Lung (tissue), 12 donors: ENCODE data around the gene DACT1. TPM values are rescaled to one million over a fixed set of nuclear protein-coding genes. Genes with fewer than 3 reads are reported as not detected.

Experiments used
- ATAC-seq: fragments of 200-7000 bp; cut with Tn5 transposase; one replicate; pipeline ENCODE4 v1.9.1; 2020; ENCODE audit warnings: moderate number of reproducible peaks; ENCODE audit not compliant: insufficient read depth, low FRiP score
- DNase-seq, 3 donors: peaks; one replicate each; pipeline ENCODE4 v3.0.0-alpha.2; 2013 to 2017
- H3K27ac ChIP-seq, 2 donors: one replicate each; pipeline ENCODE4 v1.5.1; 2013; ENCODE audit warnings: mild to moderate bottlenecking in 2 of 2, moderate library complexity in 2 of 2, control low read depth in 1 of 2, inconsistent platforms in 1 of 2, low read depth in 1 of 2, low read length in 1 of 2
- H3K27me3 ChIP-seq, 3 donors: one replicate each; pipeline ENCODE4 v1.5.1; 2013; ENCODE audit warnings: low read length in 2 of 3; ENCODE audit not compliant: control insufficient read depth in 3 of 3, insufficient read depth in 3 of 3
- H3K36me3 ChIP-seq, 4 donors: one replicate each; pipeline ENCODE4 v1.5.1; 2013; ENCODE audit warnings: low read length in 4 of 4, mild to moderate bottlenecking in 1 of 4, moderate library complexity in 1 of 4; ENCODE audit not compliant: control insufficient read depth in 4 of 4, insufficient read depth in 4 of 4
- H3K4me1 ChIP-seq, 5 donors: one replicate each; pipeline ENCODE4 v1.5.1; 2013; ENCODE audit warnings: low read length in 5 of 5, mild to moderate bottlenecking in 2 of 5, moderate library complexity in 1 of 5; ENCODE audit not compliant: control insufficient read depth in 5 of 5, insufficient read depth in 5 of 5
- H3K4me3 ChIP-seq: one replicate; pipeline ENCODE4 v1.5.1; 2013; ENCODE audit warnings: mild to moderate bottlenecking, control low read depth, moderate library complexity
- H3K9ac ChIP-seq, 2 donors: one replicate each; pipeline ENCODE4 v1.5.1; 2013; ENCODE audit warnings: low read length in 2 of 2, control low read depth in 1 of 2; ENCODE audit not compliant: insufficient read depth in 1 of 2
- H3K9me3 ChIP-seq, 4 donors: one replicate each; pipeline ENCODE4 v1.5.1; 2013; ENCODE audit warnings: low read length in 3 of 4, mild to moderate bottlenecking in 1 of 4, moderate library complexity in 1 of 4; ENCODE audit not compliant: control insufficient read depth in 4 of 4, insufficient read depth in 3 of 4
- CTCF ChIP-seq: IDR thresholded peaks from 2 replicates; pipeline ENCODE4 v1.5.1; 2012; ENCODE audit warnings: mild to moderate bottlenecking; ENCODE audit errors: control extremely low read depth, extremely low read depth
- WGBS, 2 donors: extraction: QIAGEN DNeasy Blood & Tissue Kit; methylation state at CpG; one replicate each; pipeline ENCODE4 v1.1.7; 2013; 5-methylcytosine and 5-hydroxymethylcytosine counted together
- polyA plus RNA-seq, 2 donors: library from polyadenylated mRNA; stranded (reverse); fragments of 200-250 nt; gene quantifications; one replicate each; pipeline ENCODE4 v1.2.1, GENCODE V29; 2013
- total RNA-seq, 2 donors: library from RNA; depleted of rRNA in 1 of 2; stranded (reverse); fragments of >200 nt in 1 of 2; gene quantifications; one replicate each; pipeline ENCODE4 v1.2.1, GENCODE V29; 2014 to 2021
- donor health status: control.
- donor health status: control.
- donor health status: Bipolar disorder and iron deficiency.
- donor health status: healthy.
- donor health status: DM: yes; HTN: yes; CAD: no.

The DACT1 gene
- total and polyA plus RNA-seq, 4 donors = 1.7 to 22.4 (median 3.9) TPM

GRCh38 chr14:58637040-58637390 is 747 bp upstream of the DACT1 start:
- Histone ChIP-seq H3K27me3 (peaks cover 0 to 9% (median 0%) of the 10 kb centered on the region in 3 donors), H3K36me3 (peaks cover 0 to 9% (median 5%) of the 10 kb centered on the region in 4 donors), H3K27ac (no peak overlapping the region), H3K9me3 (no peaks in the 10 kb centered on the region), H3K4me1 (peaks cover 0 to 39% (median 6%) of the 10 kb centered on the region in 5 donors), H3K4me3 (peak overlapping the region; percentile 18), H3K9ac (peak overlapping the region in 1 of 2 donors; percentile 96)
- no peak for ATAC-seq
- 14 to 15% methylated on average over 17 of the region's 17 CpGs for WGBS, 2 donors
- no peak for TF ChIP-seq CTCF
- peak in 2 of 3 donors; percentile 70 to 88 for DNase-seq

- no peak for TF ChIP-seq CTCF
- 0 to 1% methylated on average over 72 to 75 of the region's 75 CpGs for WGBS, 2 donors
- Histone ChIP-seq H3K27ac (peak overlapping the region; percentile 76 to 78), H3K4me1 (peaks cover 0 to 39% (median 6%) of the 10 kb centered on the region in 5 donors), H3K4me3 (peak overlapping the region; percentile 58), H3K27me3 (peaks cover 0 to 6% (median 0%) of the 10 kb centered on the region in 3 donors), H3K36me3 (peaks cover 0 to 21% (median 5%) of the 10 kb centered on the region in 4 donors), H3K9ac (peak overlapping the region; percentile 70 to 88), H3K9me3 (no peaks in the 10 kb centered on the region)
- peak; percentile 66 to 72 (median 68) for DNase-seq
- no peak for ATAC-seq
Observed at GRCh38 chr14:58638231-58639197, 752 bp downstream of the DACT1 start.

GRCh38 chr14:58639198-58639565 is 1.4 kb downstream of the DACT1 start:
- DNase-seq (no peak), ATAC-seq (no peak)
- peaks cover 0 to 39% (median 6%) of the 10 kb centered on the region in 5 donors for H3K4me1 ChIP-seq
- TF ChIP-seq CTCF = no peak
- H3K36me3 ChIP-seq = peaks cover 0 to 23% (median 5%) of the 10 kb centered on the region in 4 donors
- H3K4me3 ChIP-seq = peak overlapping the region; percentile 58
- H3K9ac ChIP-seq = peak overlapping the region in 1 of 2 donors; percentile 88
- WGBS, 2 donors = 20 to 22% methylated on average over 5 of the region's 5 CpGs
- no peak overlapping the region for H3K27ac ChIP-seq
- no peaks in the 10 kb centered on the region for H3K9me3 ChIP-seq
- peaks cover 0 to 6% (median 0%) of the 10 kb centered on the region in 3 donors for H3K27me3 ChIP-seq
